Natural killer cell (primary cell): ENCODE data around the gene LRP1-AS. TPM values are rescaled to one million over a fixed set of nuclear protein-coding genes. Genes with fewer than 3 reads are reported as not detected.

ENCODE experiments used
- ATAC-seq, 3 donors: fragments of 150-1000 bp in 2 of 3; fragments of 200-7000 bp in 1 of 3; cut with Tn5 transposase; 1 replicate in 1 of 3; 2 replicates in 2 of 3; pipeline ENCODE4 v1.10.0; 2021; ENCODE audit warnings: mild to moderate bottlenecking in 2 of 3, moderate library complexity in 2 of 3
- DNase-seq, 2 donors: peaks; one replicate each; pipeline versions ENCODE4 v3.0.0 to v3.0.0-alpha.2; 2013 to 2021; ENCODE audit warnings: mixed read lengths in 1 of 2
- H3K27ac ChIP-seq: one replicate; pipeline ENCODE4 v1.5.1; 2013; ENCODE audit warnings: mild to moderate bottlenecking, low read length
- H3K27me3 ChIP-seq: one replicate; pipeline ENCODE4 v1.6.1; 2013; ENCODE audit warnings: low read length; ENCODE audit not compliant: control insufficient read depth, insufficient read depth
- H3K36me3 ChIP-seq: one replicate; pipeline ENCODE4 v1.6.1; 2013; ENCODE audit warnings: low read length; ENCODE audit not compliant: control insufficient read depth, insufficient read depth
- H3K4me1 ChIP-seq: one replicate; pipeline ENCODE4 v1.6.1; 2013; ENCODE audit warnings: low read length; ENCODE audit not compliant: control insufficient read depth, insufficient read depth
- H3K4me3 ChIP-seq: one replicate; pipeline ENCODE4 v1.5.1; 2013; ENCODE audit warnings: low read length
- H3K9me3 ChIP-seq: one replicate; pipeline ENCODE4 v1.6.1; 2013; ENCODE audit warnings: low read length; ENCODE audit not compliant: control insufficient read depth, insufficient read depth
- H3K27ac Mint-ChIP-seq, 2 donors: one replicate each; pipeline ENCODE4 v1.8.0; 2022; ENCODE audit warnings: mild to moderate bottlenecking in 2 of 2, mixed read lengths in 2 of 2, moderate library complexity in 1 of 2
- H3K27me3 Mint-ChIP-seq, 2 donors: one replicate each; pipeline ENCODE4 v1.8.0; 2022; ENCODE audit warnings: low read depth in 2 of 2, mixed read lengths in 2 of 2
- H3K36me3 Mint-ChIP-seq: one replicate; pipeline ENCODE4 v1.8.0; 2022; ENCODE audit warnings: mixed read lengths
- H3K4me1 Mint-ChIP-seq, 2 donors: one replicate each; pipeline ENCODE4 v1.8.0; 2022; ENCODE audit warnings: mixed read lengths in 2 of 2
- H3K4me3 Mint-ChIP-seq: one replicate; pipeline ENCODE4 v1.8.0; 2022; ENCODE audit warnings: mild to moderate bottlenecking, moderate library complexity, mixed read lengths
- H3K9me3 Mint-ChIP-seq, 2 donors: one replicate each; pipeline ENCODE4 v1.8.0; 2022; ENCODE audit warnings: mixed read lengths in 2 of 2
- WGBS: methylation state at CpG from one replicate; pipeline ENCODE4 v1.1.7; 2013; ENCODE audit warnings: missing lambda C conversion rate; ENCODE audit not compliant: insufficient coverage; 5-methylcytosine and 5-hydroxymethylcytosine counted together
- intact Hi-C: fragments of 100-400 bp; cut with micrococcal nuclease; formaldehyde crosslinking; loops from one replicate; pipeline ENCODE4 v1.14.2; 2022
- total RNA-seq, 4 donors: library from RNA; stranded (reverse); fragments of 120-200 nt in 1 of 4; gene quantifications; one replicate each; pipeline versions ENCODE4 v1.2.3 to v1.2.4, GENCODE V29; 2013 to 2022
- TF ChIP-seq, protein P1 (sequence below): fragments of 200-600 bp; IDR thresholded peaks from one replicate; pipeline ENCODE4 v1.8.0; 2022; ENCODE audit warnings: antibody characterized with exemption

Gene LRP1-AS
- total RNA-seq, 3 donors from 2014 or later (not counting 1 experiment from before 2014, with no cell fraction given): not detected

DNA sequence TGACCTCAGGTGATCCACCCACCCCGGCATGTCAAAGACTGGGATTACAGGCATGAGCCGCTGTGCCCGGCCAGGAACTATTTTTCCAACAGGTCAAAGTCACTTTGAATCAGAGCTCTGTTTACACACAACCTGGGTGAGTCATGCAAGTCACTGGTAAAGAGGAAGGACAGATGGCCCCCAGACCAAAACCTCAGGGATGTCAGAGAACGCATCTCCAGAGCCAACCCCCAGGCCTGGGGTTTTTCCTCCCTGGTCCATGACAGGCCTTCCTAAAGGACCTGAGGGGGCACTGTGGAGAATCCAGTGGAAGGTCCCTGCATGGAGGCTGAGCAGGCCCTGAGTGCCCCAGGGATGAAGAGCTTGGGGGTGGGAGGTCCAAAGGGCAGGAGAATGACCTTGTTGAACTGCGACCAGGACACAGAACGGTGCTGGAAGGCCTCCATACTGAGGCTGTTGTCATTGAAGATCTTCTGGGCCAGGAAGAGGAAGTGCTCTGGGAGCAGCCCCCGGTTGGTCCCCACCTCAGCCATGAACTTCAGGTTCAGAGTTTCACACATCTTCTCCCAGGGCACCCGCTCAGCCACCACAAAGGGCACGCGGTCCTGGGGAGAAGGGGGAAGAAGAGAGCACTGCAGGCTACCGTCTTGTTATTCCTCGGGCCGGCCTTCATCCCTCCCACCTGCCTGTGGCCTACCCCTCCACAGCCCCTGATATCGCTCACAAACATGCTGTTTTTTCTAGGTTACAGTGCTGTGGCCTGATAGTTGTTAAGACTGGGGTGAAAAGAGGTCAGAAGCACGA, 45.3 kb downstream of the LRP1-AS start:
- DNase-seq: peak in 1 of 2 donors; percentile 34
- H3K9me3 Mint-ChIP-seq: no peaks in the 10 kb centered on the region
- intact Hi-C loops: loop anchor here (1.0 kb wide), 1 partner anchor 8 kb away; no protein-coding TSS in a partner anchor

DNA sequence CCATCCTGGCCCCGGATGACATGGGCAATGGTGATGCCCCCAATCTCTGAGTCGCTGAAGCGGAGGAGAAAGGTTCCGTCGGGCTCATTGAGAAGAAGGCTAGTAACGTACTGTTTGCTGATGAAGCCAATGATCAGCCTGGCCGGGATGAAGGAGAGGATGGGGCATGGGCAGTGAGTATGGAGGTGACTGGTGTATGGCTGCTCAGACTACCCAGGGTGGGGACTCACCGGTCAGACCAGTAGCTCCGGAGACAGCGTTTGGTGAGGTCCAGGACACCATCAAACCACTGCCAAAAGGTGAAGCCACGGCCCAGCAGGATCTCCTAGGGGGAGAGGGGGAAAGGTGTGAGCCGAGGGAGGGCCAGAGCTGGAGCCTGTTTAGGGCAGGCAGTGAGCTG, 47.7 kb downstream of the LRP1-AS start:
- ATAC-seq (no peak), DNase-seq (no peak)
- no peaks in the 10 kb centered on the region for H3K27me3 ChIP-seq
- peaks cover 64% of the 10 kb centered on the region for H3K36me3 ChIP-seq
- H3K4me3 Mint-ChIP-seq: no peak overlapping the region
- H3K9me3 Mint-ChIP-seq: no peaks in the 10 kb centered on the region
- intact Hi-C loops: no loop called here
- H3K9me3 ChIP-seq: no peaks in the 10 kb centered on the region
- H3K4me1 ChIP-seq: peaks cover 19% of the 10 kb centered on the region
- H3K27ac Mint-ChIP-seq: peak overlapping the region; percentile 10 to 74
- TF ChIP-seq, protein P1, sequence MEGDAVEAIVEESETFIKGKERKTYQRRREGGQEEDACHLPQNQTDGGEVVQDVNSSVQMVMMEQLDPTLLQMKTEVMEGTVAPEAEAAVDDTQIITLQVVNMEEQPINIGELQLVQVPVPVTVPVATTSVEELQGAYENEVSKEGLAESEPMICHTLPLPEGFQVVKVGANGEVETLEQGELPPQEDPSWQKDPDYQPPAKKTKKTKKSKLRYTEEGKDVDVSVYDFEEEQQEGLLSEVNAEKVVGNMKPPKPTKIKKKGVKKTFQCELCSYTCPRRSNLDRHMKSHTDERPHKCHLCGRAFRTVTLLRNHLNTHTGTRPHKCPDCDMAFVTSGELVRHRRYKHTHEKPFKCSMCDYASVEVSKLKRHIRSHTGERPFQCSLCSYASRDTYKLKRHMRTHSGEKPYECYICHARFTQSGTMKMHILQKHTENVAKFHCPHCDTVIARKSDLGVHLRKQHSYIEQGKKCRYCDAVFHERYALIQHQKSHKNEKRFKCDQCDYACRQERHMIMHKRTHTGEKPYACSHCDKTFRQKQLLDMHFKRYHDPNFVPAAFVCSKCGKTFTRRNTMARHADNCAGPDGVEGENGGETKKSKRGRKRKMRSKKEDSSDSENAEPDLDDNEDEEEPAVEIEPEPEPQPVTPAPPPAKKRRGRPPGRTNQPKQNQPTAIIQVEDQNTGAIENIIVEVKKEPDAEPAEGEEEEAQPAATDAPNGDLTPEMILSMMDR: no peak
- no peak overlapping the region for H3K4me3 ChIP-seq
- H3K27me3 Mint-ChIP-seq: no peaks in the 10 kb centered on the region
- WGBS: 93% methylated on average over 12 of the region's 12 CpGs
- no peaks in the 10 kb centered on the region for H3K36me3 Mint-ChIP-seq
- peaks cover 18 to 35% of the 10 kb centered on the region in 2 donors for H3K4me1 Mint-ChIP-seq
- H3K27ac ChIP-seq: no peak overlapping the region

More for the DNA sequence above, 45.3 kb downstream of the LRP1-AS start:
- peak; percentile 62 to 76 (median 76) for ATAC-seq
- Histone ChIP-seq H3K36me3 (peaks cover 68% of the 10 kb centered on the region), H3K4me3 (no peak overlapping the region), H3K9me3 (no peaks in the 10 kb centered on the region), H3K4me1 (peaks cover 19% of the 10 kb centered on the region), H3K27me3 (no peaks in the 10 kb centered on the region), H3K27ac (peak overlapping the region; percentile 64)
- Mint-ChIP-seq H3K27ac (peak overlapping the region; percentile 80 to 86), H3K4me1 (peaks cover 24 to 50% of the 10 kb centered on the region in 2 donors), H3K27me3 (no peaks in the 10 kb centered on the region), H3K36me3 (peaks cover 9% of the 10 kb centered on the region), H3K4me3 (no peak overlapping the region)
- 53% methylated on average over 10 of the region's 15 CpGs for WGBS
- TF ChIP-seq, protein P1: no peak

DNA sequence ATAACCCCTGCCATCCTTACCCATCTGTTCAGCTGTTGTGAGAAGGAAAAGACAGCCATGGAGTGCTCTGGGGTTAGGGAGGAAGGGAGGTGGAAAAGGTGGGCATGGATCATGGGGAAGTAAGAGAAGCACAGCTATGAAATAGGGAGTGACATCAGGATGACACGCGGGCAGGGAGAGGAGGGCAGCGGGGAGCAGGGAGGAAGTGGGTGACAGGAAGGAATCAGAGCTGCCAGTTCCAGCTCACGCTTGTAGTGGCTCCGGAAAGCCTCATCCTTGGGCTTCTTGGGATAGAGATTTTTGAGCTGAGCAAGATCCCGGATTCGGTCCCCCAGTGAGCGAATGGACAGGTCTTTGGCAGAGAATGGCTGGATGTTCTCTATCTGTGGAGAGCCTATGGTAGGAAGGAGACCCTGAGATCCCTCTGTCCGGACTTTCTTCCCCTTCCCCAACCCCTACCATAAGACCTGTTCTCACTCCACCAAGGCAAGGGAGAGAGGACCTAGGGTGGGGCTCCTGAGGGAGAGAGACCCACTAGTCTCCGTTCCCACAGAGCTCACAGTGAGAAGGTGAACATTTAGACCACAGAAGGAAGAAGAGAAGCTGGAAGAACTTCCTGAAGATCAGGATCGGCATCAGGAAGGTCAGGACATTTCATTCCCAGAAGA, 48.2 kb downstream of the LRP1-AS start:
- Histone ChIP-seq H3K36me3 (peaks cover 60% of the 10 kb centered on the region), H3K4me3 (no peak overlapping the region), H3K27ac (no peak overlapping the region), H3K9me3 (no peaks in the 10 kb centered on the region), H3K4me1 (peaks cover 24% of the 10 kb centered on the region), H3K27me3 (no peaks in the 10 kb centered on the region)
- H3K36me3 Mint-ChIP-seq: no peaks in the 10 kb centered on the region
- DNase-seq (no peak), ATAC-seq (no peak)
- WGBS: 93% methylated on average over 10 of the region's 11 CpGs
- peaks cover 14 to 31% of the 10 kb centered on the region in 2 donors for H3K4me1 Mint-ChIP-seq
- H3K4me3 Mint-ChIP-seq: no peak overlapping the region
- peak overlapping the region; percentile 10 to 74 for H3K27ac Mint-ChIP-seq
- intact Hi-C loops: no loop called here
- no peaks in the 10 kb centered on the region for H3K9me3 Mint-ChIP-seq
- TF ChIP-seq, protein P1: no peak
- H3K27me3 Mint-ChIP-seq: no peaks in the 10 kb centered on the region
